Neuronal stem cell (in vitro differentiated cells): ENCODE data around the gene TRIM40. TPM values are rescaled to one million over a fixed set of nuclear protein-coding genes. Genes with fewer than 3 reads are reported as not detected.

Source experiments
- DNase-seq: peaks from one replicate; pipeline ENCODE4 v3.0.0-alpha.2; 2013; ENCODE audit warnings: low spot score
- H2AFZ ChIP-seq: one replicate; pipeline ENCODE4 v1.6.1; 2013; ENCODE audit warnings: mild to moderate bottlenecking, low read length, inconsistent platforms
- H2AK5ac ChIP-seq: 2 replicates; pipeline ENCODE4 v1.6.1; 2013; ENCODE audit warnings: low read depth, mild to moderate bottlenecking, inconsistent platforms, low read length, moderate library complexity, mixed read lengths
- H2BK120ac ChIP-seq: 2 replicates; pipeline ENCODE4 v1.6.1; 2013; ENCODE audit warnings: low read depth, mild to moderate bottlenecking, inconsistent platforms, low read length, moderate library complexity, mixed read lengths
- H2BK12ac ChIP-seq: one replicate; pipeline ENCODE4 v1.6.1; 2013; ENCODE audit warnings: low read length, inconsistent platforms
- H2BK15ac ChIP-seq: 2 replicates; pipeline ENCODE4 v1.6.1; 2013; ENCODE audit warnings: mild to moderate bottlenecking, low read length, inconsistent platforms, mixed read lengths
- H2BK5ac ChIP-seq: one replicate; pipeline ENCODE4 v1.6.1; 2013; ENCODE audit warnings: inconsistent platforms, mild to moderate bottlenecking, low read length, moderate library complexity
- H3K14ac ChIP-seq: one replicate; pipeline ENCODE4 v1.6.1; 2013; ENCODE audit warnings: low read length, inconsistent platforms
- H3K18ac ChIP-seq: 2 replicates; pipeline ENCODE4 v1.6.1; 2013; ENCODE audit warnings: low read length, inconsistent platforms
- H3K23ac ChIP-seq: 2 replicates; pipeline ENCODE4 v1.6.1; 2013; ENCODE audit warnings: low read depth, mild to moderate bottlenecking, mixed read lengths, low read length, inconsistent platforms; ENCODE audit not compliant: poor library complexity
- H3K27ac ChIP-seq: replicated peaks from 3 replicates; pipeline ENCODE4 v1.5.1; 2013; ENCODE audit warnings: low read length, inconsistent platforms
- H3K27me3 ChIP-seq, 3 experiments: 2 replicates each; pipeline ENCODE4 v1.6.1; 2013; ENCODE audit warnings: low read length in 3 of 3, mild to moderate bottlenecking in 2 of 3, inconsistent platforms in 1 of 3, low read depth in 1 of 3, mixed read lengths in 1 of 3, moderate library complexity in 1 of 3; ENCODE audit not compliant: control insufficient read depth in 3 of 3, insufficient read depth in 3 of 3
- H3K36me3 ChIP-seq, 2 donors: replicated peaks in 1 of 2; 2 replicates each; pipeline ENCODE4 v1.6.1; 2013; ENCODE audit warnings: low read length in 2 of 2; ENCODE audit not compliant: control insufficient read depth in 2 of 2, insufficient read depth in 2 of 2
- H3K4ac ChIP-seq: 2 replicates; pipeline ENCODE4 v1.6.1; 2013; ENCODE audit warnings: inconsistent platforms, mild to moderate bottlenecking, low read length, moderate library complexity
- H3K4me1 ChIP-seq, 2 donors: 1 replicate in 1 of 2; 2 replicates in 1 of 2; pipeline ENCODE4 v1.6.1; 2013; ENCODE audit warnings: low read length in 2 of 2, low read depth in 1 of 2; ENCODE audit not compliant: control insufficient read depth in 2 of 2, insufficient read depth in 1 of 2
- H3K4me2 ChIP-seq: one replicate; pipeline ENCODE4 v1.6.1; 2013; ENCODE audit warnings: mild to moderate bottlenecking, low read length, inconsistent platforms; ENCODE audit not compliant: insufficient read depth, poor library complexity, severe bottlenecking
- H3K4me3 ChIP-seq, 2 donors: 2 replicates each; pipeline ENCODE4 v1.5.1; 2013; ENCODE audit warnings: low read length in 2 of 2, mild to moderate bottlenecking in 2 of 2, inconsistent platforms in 1 of 2, moderate library complexity in 1 of 2
- H3K79me1 ChIP-seq: one replicate; pipeline ENCODE4 v1.6.1; 2013; ENCODE audit warnings: low read depth, mild to moderate bottlenecking, inconsistent platforms, low read length, moderate library complexity
- H3K9ac ChIP-seq: one replicate; pipeline ENCODE4 v1.6.1; 2013; ENCODE audit warnings: mild to moderate bottlenecking, low read depth, low read length, inconsistent platforms; ENCODE audit not compliant: poor library complexity
- H3K9me3 ChIP-seq, 2 donors: replicated peaks in 1 of 2; 2 replicates each; pipeline versions ENCODE3 to v1.6.1; 2013; ENCODE audit warnings: low read length in 2 of 2, mild to moderate bottlenecking in 2 of 2, inconsistent platforms in 1 of 2, low read depth in 1 of 2, mixed read lengths in 1 of 2, moderate library complexity in 1 of 2; ENCODE audit not compliant: control insufficient read depth in 2 of 2, insufficient read depth in 1 of 2
- H4K8ac ChIP-seq: one replicate; pipeline ENCODE4 v1.6.1; 2013; ENCODE audit warnings: low read depth, mild to moderate bottlenecking, inconsistent platforms, low read length, moderate library complexity
- H4K91ac ChIP-seq: one replicate; pipeline ENCODE4 v1.6.1; 2013; ENCODE audit warnings: low read length, low read depth, mild to moderate bottlenecking, inconsistent platforms; ENCODE audit not compliant: poor library complexity
- WGBS, 2 donors: extraction: QIAGEN DNeasy Blood & Tissue Kit; methylation state at CpG; one replicate each; pipeline ENCODE4 v1.1.7; 2013; ENCODE audit warnings: missing lambda C conversion rate in 2 of 2, mixed read lengths in 1 of 2; ENCODE audit not compliant: insufficient read length in 2 of 2, insufficient replicate concordance in 1 of 2; ENCODE audit errors: extremely low coverage in 2 of 2; 5-methylcytosine and 5-hydroxymethylcytosine counted together
- small RNA-seq: library from polyadenylated mRNA; stranded (forward); fragments of <200 nt; extraction: miRNeasy Mini kit (QIAGEN cat#:217004); gene quantifications from one replicate; pipeline ENCODE3, GENCODE V24; 2013; ENCODE audit not compliant: insufficient read depth

The TRIM40 gene

DNA sequence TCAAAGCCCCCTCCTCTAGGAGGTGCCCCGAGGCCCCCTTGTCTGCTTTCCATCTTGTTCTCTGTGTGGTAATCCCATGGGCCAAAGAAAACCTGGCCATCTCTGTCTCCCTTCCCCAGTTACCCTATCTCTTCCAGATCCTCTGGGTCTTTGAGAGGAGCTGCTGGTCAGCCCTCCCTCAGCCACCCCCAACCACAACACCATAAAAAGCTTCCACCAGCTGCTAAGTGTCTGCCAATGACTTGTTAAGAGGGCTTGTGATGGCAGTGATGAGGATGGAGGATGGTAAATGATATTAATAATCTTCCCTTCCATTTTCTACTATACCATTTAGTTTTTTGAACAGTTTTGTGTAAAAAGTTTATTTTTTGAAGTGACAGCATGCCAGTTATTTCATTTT, 60.0 kb downstream of the TRIM40 start:
- H2BK12ac ChIP-seq, result no peak overlapping the region
- no peaks in the 10 kb centered on the region for H3K27me3 ChIP-seq
- no peak overlapping the region for H3K23ac ChIP-seq
- H2BK120ac ChIP-seq, result no peak overlapping the region
- H2AFZ ChIP-seq, result no peak overlapping the region
- H3K79me1 ChIP-seq, result peaks cover 2% of the 10 kb centered on the region
- no peak overlapping the region for H2BK5ac ChIP-seq
- H3K36me3 ChIP-seq, result peaks cover 4 to 92% of the 10 kb centered on the region in 2 donors
- no peak overlapping the region for H3K14ac ChIP-seq
- peaks cover 0 to 1% of the 10 kb centered on the region in 2 donors for H3K4me1 ChIP-seq
- no peak overlapping the region for H3K9ac ChIP-seq
- no peak overlapping the region for H4K91ac ChIP-seq
- H2AK5ac ChIP-seq, result no peak overlapping the region
- H3K18ac ChIP-seq, result no peak overlapping the region
- H3K4me2 ChIP-seq, result no peak overlapping the region
- no peak overlapping the region for H3K27ac ChIP-seq
- H3K9me3 ChIP-seq, result no peaks in the 10 kb centered on the region
- H3K4me3 ChIP-seq, result no peak overlapping the region
- no peak overlapping the region for H3K4ac ChIP-seq
- no peak overlapping the region for H4K8ac ChIP-seq
- DNase-seq, result no peak
- H2BK15ac ChIP-seq, result no peak overlapping the region
- WGBS, 2 donors, result no CpG with 5 or more reads among the region's 1 CpG

DNA sequence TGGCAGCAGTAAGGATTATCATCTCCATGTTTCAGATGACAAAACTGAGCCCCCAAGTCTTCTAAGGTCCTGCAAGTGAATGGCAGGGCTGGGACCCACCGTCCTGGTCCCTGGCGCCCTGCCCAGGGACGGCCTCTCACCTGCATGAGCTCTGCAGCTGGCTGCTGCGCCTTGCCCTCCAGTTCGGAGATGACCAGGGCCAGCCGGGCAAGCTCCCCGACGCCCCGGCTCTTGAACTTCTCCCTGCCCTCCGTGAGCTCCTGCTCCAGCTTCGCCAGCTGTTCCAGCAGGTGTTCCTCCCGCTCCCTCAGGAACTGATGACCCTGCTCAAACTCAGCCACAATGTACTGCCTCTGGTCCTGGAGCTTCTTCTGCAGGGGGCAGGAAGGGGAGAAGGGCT, 60.4 kb downstream of the TRIM40 start:
- WGBS, 2 donors, result no CpG with 5 or more reads among the region's 12 CpGs
- DNase-seq, result no peak
- Histone ChIP-seq H3K79me1 (peaks cover 2% of the 10 kb centered on the region), H2AFZ (no peak overlapping the region), H3K18ac (no peak overlapping the region), H3K4me2 (no peak overlapping the region), H3K4me1 (peaks cover 0 to 1% of the 10 kb centered on the region in 2 donors), H4K91ac (no peak overlapping the region), H2BK5ac (no peak overlapping the region), H2AK5ac (no peak overlapping the region), H3K23ac (peak overlapping the region; percentile 46), H3K14ac (no peak overlapping the region), H4K8ac (no peak overlapping the region), H3K4me3 (no peak overlapping the region), H3K27ac (no peak overlapping the region), H3K9me3 (no peaks in the 10 kb centered on the region), H3K9ac (no peak overlapping the region), H2BK15ac (no peak overlapping the region), H2BK120ac (no peak overlapping the region), H3K4ac (no peak overlapping the region), H2BK12ac (no peak overlapping the region), H3K36me3 (peaks cover 4 to 92% of the 10 kb centered on the region in 2 donors), H3K27me3 (no peaks in the 10 kb centered on the region)

Small RNA genes within 50 kb of the gene (small RNA-seq; reads per million reads assigned to genes)
- not detected for gene RF00554
